GM18907 (cell line): Measurements from ENCODE around the gene SIPA1L3.

Source experiments
- ATAC-seq: cut with Tn5 transposase; IDR thresholded peaks from one replicate; pipeline ENCODE4 v1.9.1; 2021; ENCODE audit warnings: mild to moderate bottlenecking, moderate library complexity; ENCODE audit not compliant: unreplicated experiment

The SIPA1L3 gene

GRCh38 chr19:38135150-38135998 is 228.4 kb downstream of the SIPA1L3 start:
- no peak for ATAC-seq

GRCh38 chr19:38139122-38139521 is 232.1 kb downstream of the SIPA1L3 start:
- no peak for ATAC-seq

GRCh38 chr19:38141108-38141507 is 234.1 kb downstream of the SIPA1L3 start:
- ATAC-seq, result no peak

GRCh38 chr19:38142176-38143035 is 235.4 kb downstream of the SIPA1L3 start:
- no peak for ATAC-seq

- no peak for ATAC-seq
Measured at GRCh38 chr19:38143847-38144246, 236.8 kb downstream of the SIPA1L3 start.

- no peak for ATAC-seq
Measured at GRCh38 chr19:38144667-38145066, 237.7 kb downstream of the SIPA1L3 start.

GRCh38 chr19:38145623-38146022 is 238.6 kb downstream of the SIPA1L3 start:
- ATAC-seq, result no peak

- no peak for ATAC-seq
Measured at GRCh38 chr19:38148337-38148736, 241.3 kb downstream of the SIPA1L3 start.

- no peak for ATAC-seq
Measured at GRCh38 chr19:38149661-38150061, 242.7 kb downstream of the SIPA1L3 start.

GRCh38 chr19:38151242-38151641 is 244.2 kb downstream of the SIPA1L3 start:
- no peak for ATAC-seq

GRCh38 chr19:38152461-38153379 is 245.7 kb downstream of the SIPA1L3 start:
- no peak for ATAC-seq

- no peak for ATAC-seq
Measured at GRCh38 chr19:38155453-38155852, 248.4 kb downstream of the SIPA1L3 start.

- no peak for ATAC-seq
Measured at GRCh38 chr19:38158730-38159129, 251.7 kb downstream of the SIPA1L3 start.

GRCh38 chr19:38162094-38162493 is 255.1 kb downstream of the SIPA1L3 start:
- no peak for ATAC-seq

- no peak for ATAC-seq
Measured at GRCh38 chr19:38162632-38163031, 255.6 kb downstream of the SIPA1L3 start.

GRCh38 chr19:38163419-38164290 is 256.6 kb downstream of the SIPA1L3 start:
- no peak for ATAC-seq

- ATAC-seq, result no peak
Measured at GRCh38 chr19:38164526-38164925, 257.5 kb downstream of the SIPA1L3 start.

GRCh38 chr19:38165335-38165734 is 258.3 kb downstream of the SIPA1L3 start:
- no peak for ATAC-seq

- no peak for ATAC-seq
Measured at GRCh38 chr19:38168637-38169036, 261.6 kb downstream of the SIPA1L3 start.

- no peak for ATAC-seq
Measured at GRCh38 chr19:38170334-38170733, 263.3 kb downstream of the SIPA1L3 start.
